ENCODE measurements around the gene OTOG.

The OTOG gene

DNA sequence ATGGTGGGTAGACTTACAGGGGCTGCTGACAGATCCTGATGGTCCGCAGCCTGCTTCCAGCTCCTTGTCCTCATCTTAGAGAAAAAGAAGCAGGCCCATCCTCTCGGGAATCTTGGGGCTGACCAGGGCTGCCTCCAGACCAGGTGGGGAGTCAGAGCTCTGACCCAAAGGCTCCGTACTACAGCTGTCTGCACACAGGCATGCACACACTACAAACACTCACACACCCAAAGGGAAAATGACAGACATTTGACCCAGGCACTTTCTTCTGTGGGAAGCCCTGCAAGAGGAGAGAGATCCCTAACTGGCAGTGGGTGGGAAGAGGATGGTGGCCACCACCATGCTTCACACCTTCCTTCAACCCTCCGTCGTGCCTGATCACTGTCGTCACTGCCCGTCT is 125.4 kb downstream of the OTOG start:
- DNase-seq, result no peak

DNA sequence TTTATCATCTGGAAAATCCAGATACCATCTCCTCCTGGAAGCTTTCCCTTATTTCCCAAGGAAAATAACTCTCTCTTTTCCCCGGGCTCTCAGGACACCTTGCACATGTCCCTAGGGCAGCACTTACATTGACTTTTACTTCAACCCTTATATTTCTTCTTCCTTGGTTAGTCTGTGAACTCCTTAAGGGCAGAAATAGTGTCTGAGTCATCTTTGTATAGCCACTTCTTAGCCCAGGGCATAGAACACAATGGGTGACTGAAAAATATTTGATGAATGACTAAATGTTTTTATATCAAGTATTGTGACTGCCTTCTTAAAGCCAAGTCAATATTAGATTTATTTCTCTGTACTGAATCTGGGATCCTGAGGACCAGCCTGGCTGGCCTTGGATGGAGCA is 126.9 kb downstream of the OTOG start:
- no peak for DNase-seq

DNA sequence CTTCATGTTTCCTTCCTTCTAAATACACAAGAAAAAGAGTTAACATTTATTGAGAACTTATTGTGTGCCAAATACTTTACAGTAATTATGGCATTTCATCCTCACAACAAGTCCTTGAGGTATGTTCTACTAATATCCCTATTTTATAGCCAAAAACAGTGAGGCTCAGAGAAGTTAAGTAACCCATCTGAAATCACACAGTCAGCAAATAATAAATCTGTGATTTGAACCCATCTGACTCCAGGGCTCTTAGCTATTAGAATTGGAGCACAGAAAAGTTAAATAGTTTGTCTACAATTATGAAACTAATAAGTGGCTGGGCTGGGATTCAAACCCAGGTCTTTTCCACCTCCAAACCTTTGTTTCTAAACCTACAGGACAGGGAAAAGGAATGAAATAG is 135.8 kb downstream of the OTOG start:
- no peak for DNase-seq

DNA sequence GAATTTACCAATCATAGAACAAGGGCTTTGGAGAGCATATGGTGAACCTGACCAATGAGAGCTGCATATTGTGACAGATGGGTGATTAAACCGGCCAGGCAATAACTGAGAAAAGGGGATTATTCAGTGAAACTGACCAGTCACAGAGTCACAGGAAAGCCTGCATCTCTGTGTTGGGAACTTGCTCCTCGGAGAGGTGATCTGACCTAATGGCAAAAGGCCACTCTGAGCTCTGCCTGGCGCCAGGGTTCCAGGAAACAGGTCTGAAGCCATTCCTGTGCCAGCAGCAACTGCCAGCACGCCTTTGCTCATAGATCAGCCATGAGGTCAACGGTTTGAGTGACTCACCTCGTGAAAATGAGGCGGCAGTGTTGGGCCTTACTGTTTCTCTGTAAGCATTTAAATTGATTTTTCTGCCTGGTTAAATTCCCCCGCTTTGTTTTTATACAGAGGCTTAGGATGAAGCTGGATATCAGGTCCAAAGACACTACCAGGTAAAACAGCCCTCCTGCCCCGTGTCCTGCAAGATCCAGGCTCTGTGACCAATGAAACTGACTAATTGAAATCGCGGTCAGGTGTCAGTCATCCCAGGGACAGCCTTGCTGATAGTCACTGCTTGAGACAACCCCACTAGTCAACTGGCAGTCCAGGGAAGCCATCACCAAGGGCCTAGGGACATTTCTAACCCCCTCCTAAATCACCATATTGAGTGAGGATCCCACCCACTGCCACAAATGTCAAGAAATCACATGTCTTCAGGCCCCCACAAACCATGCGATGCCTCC is 136.5 kb downstream of the OTOG start:
- no peak for DNase-seq

DNA sequence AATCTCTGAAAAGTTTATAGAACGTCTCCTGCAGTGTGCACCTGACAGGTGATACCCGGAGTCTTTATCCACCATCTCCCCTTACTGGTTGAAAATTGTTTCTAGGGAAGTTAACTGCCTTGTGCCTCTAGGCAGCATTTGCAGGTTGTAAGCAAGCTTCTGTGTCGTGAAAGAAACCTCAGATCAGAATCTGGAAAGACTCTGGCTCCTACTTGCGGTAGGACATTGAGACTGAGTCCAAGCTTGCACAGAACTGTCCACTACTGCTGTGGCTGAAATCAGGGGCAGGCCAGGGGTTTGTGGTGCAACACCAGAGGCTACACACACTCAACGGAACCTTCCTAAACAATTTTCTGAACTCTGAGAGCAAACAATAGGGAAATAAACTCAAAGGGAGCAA is 137.5 kb downstream of the OTOG start:
- no peak for DNase-seq

DNA sequence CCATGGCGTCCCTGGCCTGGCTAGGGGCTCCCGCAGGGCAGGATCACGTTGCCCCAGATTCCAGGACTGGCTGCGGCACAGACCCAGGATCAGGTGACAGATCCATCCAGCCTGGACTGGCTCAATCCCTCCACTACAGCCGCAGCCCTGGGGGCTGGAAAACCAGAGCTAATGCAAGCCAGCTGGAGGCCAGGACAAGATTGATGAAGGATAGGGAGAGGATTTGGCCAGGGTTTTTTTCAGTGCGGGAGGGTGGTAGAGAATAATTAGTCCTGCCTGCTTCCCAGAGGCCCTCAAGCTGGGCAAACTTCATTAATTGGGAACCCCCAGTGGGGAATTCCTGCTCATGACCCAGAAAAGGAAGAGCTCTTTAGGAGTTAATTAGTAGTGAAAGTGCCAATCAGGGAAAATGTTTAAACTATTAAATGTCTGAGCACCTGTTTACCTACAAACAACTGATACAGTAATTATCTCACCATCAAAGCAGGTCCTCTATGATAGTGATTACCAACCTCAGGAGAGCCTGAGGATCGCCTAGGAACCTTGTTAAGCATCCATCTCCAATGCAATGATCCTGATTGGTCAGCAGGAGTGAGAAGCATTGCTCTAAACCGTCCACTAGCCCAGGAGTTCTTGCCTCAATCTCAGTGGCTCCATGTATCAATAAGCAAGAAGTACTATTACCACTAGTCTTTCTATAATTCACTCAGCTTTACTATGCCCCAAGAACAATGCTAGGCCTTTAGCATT is 139.3 kb downstream of the OTOG start:
- peak in 1 of 2 experiments; percentile 55 for DNase-seq

DNA sequence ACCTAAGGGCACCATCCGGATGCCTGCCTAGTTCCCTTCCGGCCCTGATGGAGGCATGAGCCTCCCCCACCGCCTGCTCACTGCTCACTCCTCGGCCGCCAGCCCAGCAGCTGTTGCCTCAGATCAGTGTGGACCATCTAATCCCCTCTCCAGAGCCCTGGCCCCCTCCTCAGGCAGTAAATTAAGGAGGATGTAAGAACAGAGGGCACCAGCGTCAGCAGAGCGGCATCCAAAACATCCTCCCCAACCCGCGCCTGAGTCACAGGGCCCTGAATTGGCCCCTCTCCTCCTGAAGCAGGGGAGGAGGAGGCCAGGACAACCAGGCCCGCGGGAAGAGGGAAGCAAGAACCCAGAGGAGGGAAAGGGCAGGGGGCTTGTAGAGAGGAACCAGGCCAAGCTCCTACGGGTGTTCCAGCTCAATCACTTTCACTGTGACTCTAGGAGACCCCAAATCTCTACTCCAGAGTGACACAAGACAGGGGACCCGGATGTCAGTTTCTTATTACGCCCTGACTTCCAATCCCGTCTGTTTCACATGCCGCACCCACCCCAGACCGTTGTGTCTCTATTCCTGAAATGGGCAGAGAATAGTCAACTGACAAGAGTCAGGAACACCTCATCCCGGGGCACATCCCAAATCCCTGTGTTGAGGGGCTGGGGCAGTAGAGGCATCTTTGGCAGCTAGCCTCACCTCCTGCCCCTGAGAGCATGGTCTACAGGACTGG is 141.0 kb downstream of the OTOG start:
- DNase-seq, result no peak

DNA sequence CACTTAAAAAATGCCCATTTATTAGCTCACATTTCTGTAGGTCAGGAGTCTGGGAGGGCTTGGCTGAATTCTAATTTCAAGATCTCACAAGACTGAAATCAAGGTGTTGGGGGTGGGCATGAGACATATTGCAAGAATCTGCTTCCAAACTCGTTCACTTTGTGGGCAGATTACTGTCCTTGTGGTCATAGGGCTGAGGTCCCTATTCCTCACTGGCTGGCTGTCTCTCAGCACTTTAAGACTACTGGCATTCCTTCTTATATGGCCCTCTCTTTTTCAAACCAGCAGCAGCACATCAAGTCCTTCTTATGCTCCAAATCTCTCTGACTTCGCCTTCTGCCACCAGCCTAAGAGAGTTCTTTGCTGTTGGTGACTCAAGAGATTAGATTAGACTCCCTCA is 144.5 kb downstream of the OTOG start:
- DNase-seq, result no peak

DNA sequence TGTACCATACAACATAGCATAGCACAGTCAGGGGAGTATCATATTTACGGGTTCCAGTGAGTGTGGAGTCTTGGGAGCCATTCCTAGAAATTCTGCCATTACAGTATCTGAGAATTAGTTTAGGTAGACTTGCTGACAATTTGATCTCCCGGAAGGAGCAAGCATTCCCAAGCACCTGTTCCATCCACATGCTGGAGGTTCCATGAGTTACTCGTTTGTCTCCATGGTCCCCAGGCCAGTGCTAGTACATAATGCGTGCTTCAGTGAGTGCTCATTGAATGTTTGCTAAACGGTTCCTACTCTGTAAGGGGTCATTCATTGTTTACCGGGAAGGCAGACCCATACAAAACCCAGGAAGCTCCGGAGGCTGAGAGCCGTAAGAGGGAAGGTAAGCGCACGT is 144.9 kb downstream of the OTOG start:
- DNase-seq, result no peak

DNA sequence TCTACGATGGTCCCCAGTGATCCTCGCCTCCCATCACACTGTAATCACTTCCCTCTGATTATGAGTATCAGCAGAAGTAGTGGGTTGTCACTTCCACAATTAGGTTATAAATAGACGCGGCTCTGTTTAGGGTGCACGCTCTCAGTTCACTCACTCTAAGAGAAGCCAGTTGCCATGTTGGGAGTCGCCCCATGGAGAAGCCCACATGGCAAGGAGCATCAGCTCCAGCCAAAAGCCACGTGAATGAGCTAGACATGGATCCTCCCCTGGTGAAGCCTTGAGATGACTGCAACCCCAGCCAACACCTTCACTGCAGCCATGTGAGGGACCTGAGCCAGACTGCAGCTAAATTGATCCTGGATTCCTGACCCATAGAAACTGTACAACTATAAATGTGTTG is 145.9 kb downstream of the OTOG start:
- no peak for DNase-seq

DNA sequence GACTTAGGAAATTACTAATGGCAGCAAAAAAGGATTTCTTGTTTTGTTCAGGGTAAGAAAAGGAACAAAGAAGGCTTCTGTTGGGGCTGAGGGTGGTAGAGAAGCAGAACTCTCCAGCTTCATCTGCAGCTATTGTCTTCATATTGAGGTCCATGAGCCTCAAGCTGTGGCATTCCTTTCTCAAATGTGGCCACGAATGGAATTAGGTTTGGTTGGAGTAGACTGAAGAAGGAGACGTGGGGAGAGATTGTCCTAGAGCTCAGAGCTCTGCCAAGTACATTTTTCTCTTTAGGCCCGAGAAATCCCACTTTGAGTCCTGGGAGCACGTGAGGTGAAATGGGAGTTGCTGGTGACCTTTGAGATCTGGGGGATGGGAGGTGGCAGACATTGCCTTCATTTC is 146.5 kb downstream of the OTOG start:
- no peak for DNase-seq

DNA sequence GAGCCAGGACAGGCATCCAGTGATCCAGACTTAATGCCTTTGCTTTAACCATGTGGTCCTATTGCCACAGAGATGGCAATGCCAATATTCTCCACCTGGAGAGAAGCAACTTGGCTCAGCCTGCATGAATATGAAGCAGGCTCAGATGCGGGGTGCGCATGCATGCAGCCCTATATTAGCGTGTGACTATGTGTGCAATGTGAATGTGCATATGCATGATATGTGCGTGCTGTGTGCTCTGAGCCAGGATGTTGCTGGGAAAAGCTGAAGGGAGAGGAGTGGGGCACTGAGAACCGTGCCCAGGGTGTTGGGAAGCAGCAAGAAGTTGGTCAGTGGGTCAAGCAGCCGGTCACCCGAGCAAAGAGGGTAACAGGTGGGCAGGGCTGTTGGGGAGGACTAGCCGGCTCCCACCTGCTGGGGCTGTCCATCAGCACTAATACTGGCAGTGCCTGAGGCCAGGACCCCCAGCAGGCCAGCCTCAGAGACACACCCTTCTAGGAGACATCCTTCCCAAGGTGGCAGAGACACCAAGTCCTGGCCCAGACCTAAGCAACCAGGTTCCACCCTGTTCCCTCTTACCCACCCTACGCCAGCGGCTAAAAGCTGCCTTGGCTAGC is 147.5 kb downstream of the OTOG start:
- no peak for DNase-seq

DNA sequence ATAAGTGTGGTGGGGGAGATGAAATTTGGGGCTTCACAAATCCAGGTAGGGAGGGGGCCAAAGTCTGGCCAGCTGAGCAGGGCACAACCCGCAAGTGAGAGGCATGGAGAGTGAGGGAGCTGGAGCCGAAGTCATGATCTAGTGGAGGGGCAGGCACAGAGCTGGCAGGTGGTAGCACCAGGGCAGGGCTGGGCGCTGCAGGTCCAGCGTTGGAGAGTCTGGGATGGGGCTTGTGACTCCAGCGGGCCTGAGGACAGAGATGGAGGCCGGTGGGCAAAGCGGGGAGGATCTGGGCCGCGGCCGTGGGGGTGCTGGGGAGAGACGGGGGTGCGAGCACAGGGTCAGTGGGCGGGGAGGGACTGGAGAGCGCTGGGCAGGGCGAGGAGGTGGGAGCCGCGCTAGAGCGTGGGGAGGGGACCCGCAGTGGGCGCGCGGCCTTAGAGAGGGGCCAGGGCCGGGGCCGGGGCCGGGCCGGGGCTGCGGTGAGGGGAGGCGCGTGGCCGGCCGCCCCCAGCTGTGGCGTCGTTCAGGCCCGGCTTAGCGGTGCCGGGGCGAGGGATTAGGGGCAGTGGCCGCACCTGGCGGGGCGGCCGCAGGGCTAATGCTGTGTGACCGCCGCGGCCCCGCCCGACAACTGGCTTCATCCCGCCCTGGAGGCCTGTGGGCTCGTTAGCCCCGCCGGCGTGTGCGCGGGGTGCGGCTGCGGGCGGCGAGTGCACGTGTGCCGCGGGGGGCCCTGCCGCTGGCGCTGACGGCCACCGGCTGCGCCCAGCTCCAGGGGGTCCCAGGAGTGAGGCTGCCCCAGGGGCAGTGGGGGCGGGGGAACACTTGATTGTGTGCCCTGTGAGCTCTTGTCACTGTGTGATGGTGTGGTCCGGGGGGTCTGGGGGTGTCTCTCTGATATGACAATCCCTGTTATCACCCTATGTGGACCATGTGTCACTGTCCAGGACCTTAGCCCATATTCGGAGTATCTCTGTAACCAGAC is 148.7 kb downstream of the OTOG start:
- no peak for DNase-seq

DNA sequence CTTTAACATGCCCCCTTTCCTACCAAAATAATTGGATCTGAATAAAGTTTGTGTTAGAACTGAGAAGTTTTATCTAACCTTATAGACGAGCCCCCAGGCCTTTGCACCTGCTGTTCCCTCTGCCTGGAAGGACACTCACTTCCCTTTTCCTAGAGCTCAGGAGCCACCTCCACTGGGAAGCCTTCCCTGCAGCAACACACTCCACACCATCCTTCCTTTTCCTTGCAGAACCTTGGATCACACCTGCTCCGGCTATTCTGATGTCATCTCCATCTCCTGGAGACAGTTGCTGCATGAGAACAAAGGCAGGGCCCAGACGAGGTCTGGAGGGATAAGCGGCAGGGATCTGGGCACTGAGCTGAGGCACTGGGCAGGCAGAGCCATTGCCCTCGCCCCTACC is 149.7 kb downstream of the OTOG start:
- no peak for DNase-seq
